Uterus (tissue), 2 donors: Measurements from ENCODE around the gene ZNF285.

ENCODE experiments used
- CTCF ChIP-seq, 4 experiments: fragments of 200-600 bp in 2 of 4; fragments of 450-650 bp in 2 of 4; sonication (generic) in 2 of 4; IDR thresholded peaks; one replicate each; pipeline ENCODE4 v1.5.1; 2016 to 2019; ENCODE audit warnings: antibody characterized with exemption in 4 of 4, mild to moderate bottlenecking in 2 of 4, moderate library complexity in 1 of 4
- POLR2A ChIP-seq, 2 donors: fragments of 450-650 bp; IDR thresholded peaks; one replicate each; pipeline ENCODE4 v1.6.1; 2016; ENCODE audit warnings: antibody characterized with exemption in 2 of 2, mild to moderate bottlenecking in 1 of 2, moderate library complexity in 1 of 2

- TF ChIP-seq POLR2A (IDR thresholded peaks at IDR 0.05) (no peak), CTCF (IDR thresholded peaks at IDR 0.05) (no peak)
Measured at GRCh38 chr19:44438441-44438840, 37.0 kb upstream of the ZNF285 start.
